NCI-H460 (cell line): ENCODE data around the gene ABCA3. TPM values are rescaled to one million over a fixed set of nuclear protein-coding genes. Genes with fewer than 3 reads are reported as not detected.

Experiments
- small RNA-seq, 2 experiments: library from RNA; depleted of rRNA; stranded (forward); fragments of <200 nt; gene quantifications; one replicate each; pipeline ENCODE3, GENCODE V24; 2014
- total RNA-seq: library from RNA; depleted of rRNA; stranded (reverse); fragments of >200 nt; shearing (Covaris generic); gene quantifications from 2 replicates; pipeline ENCODE4 v1.2.3, GENCODE V29; 2014; rRNA removed

The ABCA3 gene
- total RNA-seq, 1 experiment from 2014 or later: 12.2 TPM

Small RNAs within 50 kb of the gene (small RNA-seq; reads per million reads assigned to genes)
- 0 to 0.06 reads per million in 2 experiments for gene MIR3677
- gene MIR4717: 0 reads per million in 2 experiments

Other genes starting within 250 kb of the ABCA3 start
- gene PKD1, start 204.8 kb downstream of the ABCA3 start, total RNA-seq: 98.8 and 119 TPM in 2 replicates
- gene RAB26, start 192.1 kb downstream of the ABCA3 start, total RNA-seq: 0.66 and 1.2 TPM in 2 replicates
- 52.8 and 55.6 TPM in 2 replicates for gene TRAF7, start 184.9 kb downstream of the ABCA3 start, total RNA-seq
- 0.50 and 1.5 TPM in 2 replicates for gene CASKIN1, start 144.1 kb downstream of the ABCA3 start, total RNA-seq
- gene MLST8, start 135.3 kb downstream of the ABCA3 start, total RNA-seq: 58.5 and 58.7 TPM in 2 replicates
- 2.1 and 2.9 TPM in 2 replicates for gene BRICD5, start 129.9 kb downstream of the ABCA3 start, total RNA-seq
- 8.6 and 11.9 TPM in 2 replicates for gene PGP, start 125.9 kb downstream of the ABCA3 start, total RNA-seq
- 18.6 and 21.7 TPM in 2 replicates for gene E4F1, start 117.1 kb downstream of the ABCA3 start, total RNA-seq
- gene DNASE1L2, start 104.3 kb downstream of the ABCA3 start, total RNA-seq: 0.84 and 1.6 TPM in 2 replicates
- 87.3 and 107 TPM in 2 replicates for gene ECI1, start 89.1 kb downstream of the ABCA3 start, total RNA-seq
- gene RNPS1, start 72.6 kb downstream of the ABCA3 start, total RNA-seq: 142 and 147 TPM in 2 replicates
- gene CCNF, start 88.7 kb upstream of the ABCA3 start, total RNA-seq: 21.2 and 22.1 TPM in 2 replicates
- 12.5 and 14.2 TPM in 2 replicates for gene TEDC2, start 119.4 kb upstream of the ABCA3 start, total RNA-seq
- 0.07 and 0.14 TPM in 2 replicates for gene NTN3, start 130.6 kb upstream of the ABCA3 start, total RNA-seq
- gene TBC1D24, start 134.4 kb upstream of the ABCA3 start, total RNA-seq: 9.4 and 10.2 TPM in 2 replicates
- 32.3 and 52.9 TPM in 2 replicates for gene ATP6V0C, start 173.2 kb upstream of the ABCA3 start, total RNA-seq
- 9.5 and 11.4 TPM in 2 replicates for gene AMDHD2, start 179.6 kb upstream of the ABCA3 start, total RNA-seq
- gene CEMP1, start 190.7 kb upstream of the ABCA3 start, total RNA-seq: not detected in 2 replicates
- 22.5 and 25.7 TPM in 2 replicates for gene PDPK1, start 197.3 kb upstream of the ABCA3 start, total RNA-seq